HG02970 (cell line): ENCODE measurements around the gene DHCR7.

Experiments used
- ATAC-seq: cut with Tn5 transposase; IDR thresholded peaks from one replicate; pipeline ENCODE4 v1.9.1; 2021; ENCODE audit warnings: mild to moderate bottlenecking, moderate library complexity, moderate number of reproducible peaks; ENCODE audit not compliant: unreplicated experiment, low FRiP score

The DHCR7 gene

GRCh38 chr11:71387784-71388636, 60.2 kb downstream of the DHCR7 start:
- no peak for ATAC-seq

GRCh38 chr11:71387200-71387599, 61.0 kb downstream of the DHCR7 start:
- ATAC-seq: no peak

GRCh38 chr11:71386202-71386601, 62.0 kb downstream of the DHCR7 start:
- no peak for ATAC-seq

GRCh38 chr11:71385091-71385490, 63.1 kb downstream of the DHCR7 start:
- ATAC-seq: no peak

DNA sequence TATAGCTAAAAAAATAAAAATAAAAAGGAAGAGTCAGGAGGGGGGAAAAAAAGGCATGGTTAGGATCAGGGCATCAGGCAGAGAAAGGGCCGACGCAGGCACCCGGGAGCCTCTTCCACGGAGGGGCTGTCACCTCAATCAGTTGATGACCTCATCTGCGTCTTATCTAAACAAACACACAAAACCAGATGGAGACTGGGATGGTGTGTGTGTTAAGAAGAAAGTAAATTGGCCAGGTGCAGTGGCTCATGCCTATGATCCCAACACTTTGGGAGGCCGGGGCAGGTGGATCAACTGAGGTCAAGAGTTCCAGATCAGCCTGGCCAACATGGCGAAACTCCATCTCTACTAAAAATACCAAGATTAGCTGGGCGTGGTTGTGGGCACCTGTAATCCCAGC, 63.6 kb downstream of the DHCR7 start:
- no peak for ATAC-seq
